ENCODE results near the gene PANX3. TPM values are rescaled to one million over a fixed set of nuclear protein-coding genes. Genes with fewer than 3 reads are reported as not detected.

The PANX3 gene
- polyA plus RNA-seq, 1 of the 3 experiments (the other 2 are of a cell fraction) = not detected

- H3K9me3 ChIP-seq = no peaks in the 10 kb centered on the region
- ChIA-PET POLR2A (no interaction called here), CTCF (interaction anchor here (1.3 to 1.7 kb wide), 2 partner anchors 11 to 209 kb away, joined by 4 to 8 read pairs; no protein-coding TSS in a partner anchor)
- H3K36me3 ChIP-seq (replicated peaks in 1 of 2; ENCODE audit: control insufficient read depth in 1 of 2, insufficient read depth in 2 of 2, low read length in 1 of 2) = peaks cover 0 to 2% of the 10 kb centered on the region in 2 experiments
- WGBS (ENCODE audit: low lambda C conversion rate) = 98% methylated on average over 5 of the region's 5 CpGs
- no peak overlapping the region for H2AFZ ChIP-seq (ENCODE audit: low read depth)
- H3K79me2 ChIP-seq (ENCODE audit: insufficient read depth) = no peaks in the 10 kb centered on the region
- H3K4me3 ChIP-seq (ENCODE audit: low read depth in 2 of 2, low read length in 1 of 2) = no peak overlapping the region
- H3K9me2 ChIP-seq = no peaks in the 10 kb centered on the region
- H3K27ac ChIP-seq (ENCODE audit: low read depth in 2 of 2, low read length in 1 of 2) = no peak overlapping the region
- no peaks in the 10 kb centered on the region for H3K27me3 ChIP-seq (ENCODE audit: insufficient read depth)
- H3K9ac ChIP-seq = no peak overlapping the region
- peaks cover 4 to 5% of the 10 kb centered on the region in 2 experiments; a peak in 2 of 4 replicates for H3K4me1 ChIP-seq (ENCODE audit: control insufficient read depth in 1 of 2, insufficient read depth in 2 of 2, low read depth in 1 of 2, low read length in 1 of 2)
- no peak for TF ChIP-seq FOXM1 (IDR thresholded peaks at IDR 0.05; ENCODE audit: low read depth)
- no peak for TF ChIP-seq RCOR1 (IDR thresholded peaks at IDR 0.05; ENCODE audit: low read length)
- TF ChIP-seq RFX5 (IDR thresholded peaks at IDR 0.05; ENCODE audit: low read length) = no peak
- no peak for TF ChIP-seq TEAD4 (IDR thresholded peaks at IDR 0.05; ENCODE audit: borderline replicate concordance, insufficient read depth)
- TF ChIP-seq YY1 (IDR thresholded peaks at IDR 0.05; ENCODE audit: low read depth) = no peak
- TF ChIP-seq EP300 (IDR thresholded peaks at IDR 0.05; ENCODE audit: borderline replicate concordance in 1 of 2, low read depth in 1 of 2, low read length in 1 of 2) = no peak
- no peak for TF ChIP-seq JUND (IDR thresholded peaks at IDR 0.05)
- TF ChIP-seq CTCF (IDR thresholded peaks at IDR 0.05) = no peak
- no peak for TF ChIP-seq ELF1 (IDR thresholded peaks at IDR 0.05)
- TF ChIP-seq POLR2AphosphoS5 (IDR thresholded peaks at IDR 0.05; ENCODE audit: low read depth, low read length) = no peak
- H3K4me2 ChIP-seq = no peak overlapping the region
- no peak for DNase-seq
- no peaks in the 10 kb centered on the region for H4K20me1 ChIP-seq (ENCODE audit: insufficient read depth)
- no peaks in the 10 kb centered on the region for H3F3A ChIP-seq (replicated peaks; ENCODE audit: insufficient read depth)
These were observed 46.7 kb downstream of the PANX3 start for GRCh38 chr11:124657904-124658303.

GRCh38 chr11:124658501-124658900 lies 47.3 kb downstream of the PANX3 start:
- Histone ChIP-seq H3K4me2 (no peak overlapping the region), H3K79me2 (ENCODE audit: insufficient read depth) (no peaks in the 10 kb centered on the region), H3K36me3 (replicated peaks in 1 of 2; ENCODE audit: control insufficient read depth in 1 of 2, insufficient read depth in 2 of 2, low read length in 1 of 2) (peaks cover 0 to 2% of the 10 kb centered on the region in 2 experiments), H3K9me3 (no peaks in the 10 kb centered on the region), H3K4me3 (ENCODE audit: low read depth in 2 of 2, low read length in 1 of 2) (no peak overlapping the region), H2AFZ (ENCODE audit: low read depth) (no peak overlapping the region), H3F3A (replicated peaks; ENCODE audit: insufficient read depth) (no peaks in the 10 kb centered on the region), H3K9me2 (no peaks in the 10 kb centered on the region), H3K4me1 (ENCODE audit: control insufficient read depth in 1 of 2, insufficient read depth in 2 of 2, low read depth in 1 of 2, low read length in 1 of 2) (peaks cover 4 to 5% of the 10 kb centered on the region in 2 experiments; a peak in 2 of 4 replicates), H3K27me3 (ENCODE audit: insufficient read depth) (no peaks in the 10 kb centered on the region), H3K27ac (ENCODE audit: low read depth in 2 of 2, low read length in 1 of 2) (no peak overlapping the region), H3K9ac (no peak overlapping the region), H4K20me1 (ENCODE audit: insufficient read depth) (no peaks in the 10 kb centered on the region)
- WGBS (ENCODE audit: low lambda C conversion rate) = 88% methylated on average over 3 of the region's 3 CpGs
- no peak for DNase-seq
- ChIA-PET POLR2A (no interaction called here), CTCF (interaction anchor here (1.0 to 1.3 kb wide), 2 partner anchors 100 to 209 kb away, joined by 3 to 4 read pairs; no protein-coding TSS in a partner anchor)
- TF ChIP-seq POLR2AphosphoS5 (IDR thresholded peaks at IDR 0.05; ENCODE audit: low read depth, low read length) (no peak), CTCF (IDR thresholded peaks at IDR 0.05) (no peak), USF2 (IDR thresholded peaks at IDR 0.05; ENCODE audit: borderline replicate concordance, low read depth, low read length) (no peak), GATA2 (CRISPR knock-in tag; IDR thresholded peaks at IDR 0.05) (no peak), REST (IDR thresholded peaks at IDR 0.05; ENCODE audit: low read depth, low read length) (no peak), USF1 (IDR thresholded peaks at IDR 0.05; ENCODE audit: borderline replicate concordance, low read depth) (no peak), TCF12 (IDR thresholded peaks at IDR 0.05) (no peak), RFX5 (IDR thresholded peaks at IDR 0.05; ENCODE audit: low read length) (no peak), JUND (IDR thresholded peaks at IDR 0.05) (no peak), FOXJ3 (CRISPR knock-in tag; IDR thresholded peaks at IDR 0.05) (no peak), MEF2A (IDR thresholded peaks at IDR 0.05; ENCODE audit: borderline replicate concordance, low read depth) (no peak), TEAD4 (IDR thresholded peaks at IDR 0.05; ENCODE audit: borderline replicate concordance, insufficient read depth) (no peak)

Measured in SK-N-SH (cell line).